Ovary (tissue), 3 donors: ENCODE measurements around the gene LENEP.

Experiments used
- POLR2A ChIP-seq: fragments of 450-650 bp; IDR thresholded peaks from one replicate; pipeline ENCODE4 v1.6.1; 2017; ENCODE audit warnings: antibody characterized with exemption, mild to moderate bottlenecking, moderate library complexity
- TF ChIP-seq, protein P1 (sequence below), 3 donors: fragments of 450-650 bp in 2 of 3; fragments of 200-600 bp in 1 of 3; IDR thresholded peaks; one replicate each; pipeline versions ENCODE4 v1.5.1 to v1.8.0; 2016 to 2022; ENCODE audit warnings: antibody characterized with exemption in 3 of 3, mild to moderate bottlenecking in 1 of 3
- donor health status: DM: no; HTN: no; CAD: no.

DNA sequence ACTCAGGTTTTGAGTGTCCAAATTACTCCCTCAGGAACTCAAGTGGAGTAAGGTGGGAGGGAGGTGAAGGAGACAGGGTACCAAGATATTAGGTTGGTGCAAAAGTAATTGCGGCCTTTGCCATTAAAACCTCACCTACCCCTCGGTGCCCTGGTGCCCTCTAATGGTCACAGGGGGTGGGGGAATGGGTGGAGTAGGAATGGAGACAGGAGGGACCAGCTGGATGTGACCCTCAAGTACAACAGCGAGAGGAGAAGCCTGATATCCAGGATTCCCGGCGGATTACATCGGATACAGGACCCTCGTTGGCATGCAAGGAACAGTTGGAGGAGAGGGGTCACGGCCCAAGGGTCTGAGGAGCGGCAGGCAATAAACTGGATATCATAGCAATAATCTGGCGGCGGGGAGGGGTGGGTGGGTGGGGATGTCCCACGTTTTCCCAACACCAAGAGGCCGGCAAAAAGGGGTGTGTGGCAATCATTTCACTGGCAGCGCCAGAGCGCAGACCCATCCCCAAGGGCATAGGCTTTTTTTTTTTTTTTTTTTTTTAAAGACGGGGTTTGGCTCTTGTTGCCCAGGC lies 4.9 kb downstream of the LENEP start:
- TF ChIP-seq, protein P1, sequence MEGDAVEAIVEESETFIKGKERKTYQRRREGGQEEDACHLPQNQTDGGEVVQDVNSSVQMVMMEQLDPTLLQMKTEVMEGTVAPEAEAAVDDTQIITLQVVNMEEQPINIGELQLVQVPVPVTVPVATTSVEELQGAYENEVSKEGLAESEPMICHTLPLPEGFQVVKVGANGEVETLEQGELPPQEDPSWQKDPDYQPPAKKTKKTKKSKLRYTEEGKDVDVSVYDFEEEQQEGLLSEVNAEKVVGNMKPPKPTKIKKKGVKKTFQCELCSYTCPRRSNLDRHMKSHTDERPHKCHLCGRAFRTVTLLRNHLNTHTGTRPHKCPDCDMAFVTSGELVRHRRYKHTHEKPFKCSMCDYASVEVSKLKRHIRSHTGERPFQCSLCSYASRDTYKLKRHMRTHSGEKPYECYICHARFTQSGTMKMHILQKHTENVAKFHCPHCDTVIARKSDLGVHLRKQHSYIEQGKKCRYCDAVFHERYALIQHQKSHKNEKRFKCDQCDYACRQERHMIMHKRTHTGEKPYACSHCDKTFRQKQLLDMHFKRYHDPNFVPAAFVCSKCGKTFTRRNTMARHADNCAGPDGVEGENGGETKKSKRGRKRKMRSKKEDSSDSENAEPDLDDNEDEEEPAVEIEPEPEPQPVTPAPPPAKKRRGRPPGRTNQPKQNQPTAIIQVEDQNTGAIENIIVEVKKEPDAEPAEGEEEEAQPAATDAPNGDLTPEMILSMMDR (IDR thresholded peaks at IDR 0.05): no peak
- TF ChIP-seq POLR2A: no peak
